ENCODE measurements around the gene MMP15.

MMP15 gene

DNA sequence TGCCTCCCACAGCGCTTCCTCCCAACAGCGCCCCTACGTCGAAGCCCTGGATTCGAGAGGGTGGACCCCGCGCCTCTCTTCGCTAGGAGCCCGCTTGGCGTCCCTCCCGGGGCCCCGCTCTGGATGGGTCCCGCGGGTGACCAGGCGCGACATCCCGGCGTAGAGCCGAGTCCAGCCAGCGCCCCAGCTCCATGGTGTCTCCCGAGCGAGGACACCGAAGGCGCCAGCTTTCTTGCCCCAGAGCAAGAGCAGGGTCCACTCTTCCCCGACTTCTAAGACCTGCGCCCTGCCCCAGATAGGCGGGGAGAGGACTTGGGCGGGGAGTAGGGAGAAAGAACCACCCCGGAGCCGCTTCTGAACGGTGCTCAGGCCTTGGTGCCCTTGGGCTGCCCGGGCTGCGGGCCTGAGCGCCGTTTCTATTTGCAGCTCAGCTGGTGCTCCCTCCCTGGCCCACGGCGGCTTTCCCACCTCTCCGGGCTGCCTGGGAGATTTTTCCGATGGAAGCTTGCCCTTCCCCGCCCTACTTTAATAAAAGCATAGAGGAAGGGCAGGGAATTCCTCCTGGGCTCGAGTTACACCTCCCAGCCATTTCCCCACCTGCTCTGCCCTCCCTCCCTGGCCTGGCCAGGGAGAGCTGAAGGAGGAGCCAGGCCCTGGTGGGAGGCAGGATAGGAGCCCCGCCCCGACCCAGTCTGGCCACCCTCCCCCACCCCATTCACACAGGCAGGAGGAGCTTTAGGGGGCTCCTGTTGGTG, 1.8 kb downstream of the MMP15 start:
- no peak for FAIRE-seq
- no peak for TF ChIP-seq CTCF (IDR thresholded peaks at IDR 0.05; ENCODE audit: insufficient read depth, missing control alignments)
- DNase-seq (ENCODE audit: insufficient read length, low spot score), result no peak

GRCh38 chr16:58027916-58028455, 2.4 kb downstream of the MMP15 start:
- no peak for DNase-seq (ENCODE audit: insufficient read length, low spot score)
- no peak for FAIRE-seq
- TF ChIP-seq CTCF (IDR thresholded peaks at IDR 0.05; ENCODE audit: insufficient read depth, missing control alignments), result no peak

GRCh38 chr16:58028541-58029070, 3.1 kb downstream of the MMP15 start:
- no peak for FAIRE-seq
- no peak for TF ChIP-seq CTCF (IDR thresholded peaks at IDR 0.05; ENCODE audit: insufficient read depth, missing control alignments)
- DNase-seq (ENCODE audit: insufficient read length, low spot score), result no peak

DNA sequence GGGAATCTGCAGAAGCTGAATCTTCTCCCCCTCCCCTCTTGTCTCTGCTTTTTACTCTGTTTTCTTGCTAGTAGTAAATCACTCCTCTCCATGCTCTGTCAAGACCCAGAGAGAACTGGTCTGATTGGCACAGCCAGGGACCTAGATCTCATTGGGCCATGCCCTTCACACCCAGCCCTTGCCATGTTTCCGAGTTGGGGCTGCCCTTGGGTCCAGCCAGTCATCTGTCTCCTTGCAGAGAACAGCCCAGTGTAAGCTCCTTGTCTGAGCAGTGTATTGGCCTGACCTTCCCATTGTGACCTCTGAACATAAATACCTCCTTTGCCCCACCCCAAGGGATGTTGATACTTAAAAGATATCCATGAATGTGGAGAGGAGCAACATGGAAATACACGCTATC, 3.9 kb downstream of the MMP15 start:
- TF ChIP-seq CTCF (IDR thresholded peaks at IDR 0.05; ENCODE audit: insufficient read depth, missing control alignments), result no peak
- no peak for FAIRE-seq
- DNase-seq (ENCODE audit: insufficient read length, low spot score), result no peak

- DNase-seq (ENCODE audit: insufficient read length, low spot score) (no peak), FAIRE-seq (no peak)
- no peak for TF ChIP-seq CTCF (IDR thresholded peaks at IDR 0.05; ENCODE audit: insufficient read depth, missing control alignments)
Measured at GRCh38 chr16:58030136-58030840, 4.7 kb downstream of the MMP15 start.

DNA sequence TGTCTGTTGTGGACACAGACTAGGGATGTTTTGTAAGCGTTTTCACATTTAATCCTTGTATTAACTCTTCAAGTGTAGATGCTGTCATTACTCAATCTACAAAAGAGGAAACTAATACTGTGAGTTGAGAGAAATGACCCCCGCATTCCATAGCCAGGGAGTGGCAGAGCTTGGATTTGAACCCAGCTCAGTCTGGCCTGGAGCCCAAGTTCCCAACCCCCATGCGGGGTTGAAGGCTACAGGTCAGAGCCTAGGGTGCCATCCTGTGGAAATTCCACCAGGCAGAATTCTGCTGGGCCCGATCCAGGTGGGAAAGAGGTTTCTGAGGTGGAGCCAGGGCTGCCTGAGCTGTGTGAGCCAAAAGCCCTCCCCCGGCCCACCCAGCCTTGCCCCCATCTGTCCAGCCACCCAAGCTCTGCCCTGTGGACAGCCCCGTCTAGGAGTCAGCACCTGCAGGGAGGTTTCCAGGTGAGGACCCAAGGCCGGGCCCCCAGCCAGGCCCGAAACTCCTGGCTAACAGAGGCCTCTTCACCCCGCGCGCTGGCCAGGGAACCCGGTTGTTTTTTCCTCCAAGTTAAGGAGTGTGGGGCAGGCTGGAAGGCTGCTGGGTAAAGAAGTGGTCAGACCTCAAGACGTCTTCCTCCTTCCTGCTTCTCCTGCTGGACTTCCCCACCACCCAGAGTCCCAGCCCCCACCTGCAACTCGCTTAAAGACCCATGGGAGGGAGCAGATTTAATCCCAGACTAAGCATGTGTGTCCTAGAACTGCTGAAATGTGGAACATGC, 5.7 kb downstream of the MMP15 start:
- DNase-seq (ENCODE audit: insufficient read length, low spot score) (no peak), FAIRE-seq (no peak)
- no peak for TF ChIP-seq CTCF (IDR thresholded peaks at IDR 0.05; ENCODE audit: insufficient read depth, missing control alignments)
